Hepatocyte (in vitro differentiated cells): Measurements from ENCODE around the gene FKBP6.

ENCODE experiments used
- CTCF ChIP-seq: fragments of 200-600 bp; sonication (generic); IDR thresholded peaks from 2 replicates; pipeline ENCODE4 v1.5.1; 2016; ENCODE audit warnings: antibody characterized with exemption, mild to moderate bottlenecking; ENCODE audit not compliant: poor library complexity
- EZH2phosphoT487 ChIP-seq: fragments of 200-600 bp; sonication (generic); IDR thresholded peaks from one replicate; pipeline ENCODE4 v1.6.1; 2018; ENCODE audit warnings: antibody characterized with exemption, mild to moderate bottlenecking, low read depth, moderate library complexity; ENCODE audit not compliant: unreplicated experiment, severe bottlenecking

GRCh38 chr7:73369009-73369408 is 41.0 kb downstream of the FKBP6 start:
- TF ChIP-seq CTCF = no peak
- TF ChIP-seq EZH2phosphoT487 = no peak
